NCI-H128 (cell line): Measurements from ENCODE around the gene ESR1.
"Not testable (repeated sequence)": the region's sequence is repeated elsewhere in the genome, so short reads cannot be mapped to it uniquely, and the experiment has no call there.

ENCODE experiments used
- DNase-seq: peaks from one replicate; lab custom pipeline; 2025; ENCODE audit not compliant: unreplicated experiment; lab: John Stamatoyannopoulos, UW

ESR1 gene

GRCh38 chr6:152049502-152049901, 242.0 kb downstream of the ESR1 start:
- DNase-seq: no peak

GRCh38 chr6:152050451-152051195, 243.1 kb downstream of the ESR1 start:
- no peak for DNase-seq

- DNase-seq: no peak
Observed at GRCh38 chr6:152052061-152052460, 244.6 kb downstream of the ESR1 start.

- no peak for DNase-seq
Observed at GRCh38 chr6:152053332-152053731, 245.8 kb downstream of the ESR1 start.

- DNase-seq: no peak
Observed at GRCh38 chr6:152054441-152054840, 247.0 kb downstream of the ESR1 start.

- no peak for DNase-seq
Observed at GRCh38 chr6:152055517-152055916, 248.0 kb downstream of the ESR1 start.

GRCh38 chr6:152057832-152058498, 250.5 kb downstream of the ESR1 start:
- DNase-seq: no peak

- DNase-seq: no peak
Observed at GRCh38 chr6:152059909-152060308, 252.4 kb downstream of the ESR1 start.

- DNase-seq: no peak
Observed at GRCh38 chr6:152062476-152062875, 255.0 kb downstream of the ESR1 start.

- DNase-seq: no peak
Observed at GRCh38 chr6:152063170-152063921, 255.9 kb downstream of the ESR1 start.

- DNase-seq: no peak
Observed at GRCh38 chr6:152068622-152069261, 261.3 kb downstream of the ESR1 start.

GRCh38 chr6:152070556-152070955, 263.1 kb downstream of the ESR1 start:
- no peak for DNase-seq

- DNase-seq: no peak
Observed at GRCh38 chr6:152071318-152071717, 263.8 kb downstream of the ESR1 start.

GRCh38 chr6:152071843-152072242, 264.4 kb downstream of the ESR1 start:
- DNase-seq: no peak

- not testable (repeated sequence) for DNase-seq
Observed at GRCh38 chr6:152076242-152076641, 268.8 kb downstream of the ESR1 start.

GRCh38 chr6:152078001-152078400, 270.5 kb downstream of the ESR1 start:
- DNase-seq: no peak

- no peak for DNase-seq
Observed at GRCh38 chr6:152078804-152079203, 271.3 kb downstream of the ESR1 start.

GRCh38 chr6:152085451-152085921, 278.0 kb downstream of the ESR1 start:
- DNase-seq: no peak

- no peak for DNase-seq
Observed at GRCh38 chr6:152086223-152086873, 278.9 kb downstream of the ESR1 start.

- no peak for DNase-seq
Observed at GRCh38 chr6:152087096-152087495, 279.6 kb downstream of the ESR1 start.

- DNase-seq: no peak
Observed at GRCh38 chr6:152087701-152088100, 280.2 kb downstream of the ESR1 start.
